Stimulated activated CD4-positive, alpha-beta T cell treated with anti-CD3 and anti-CD28 coated beads, TNF-alpha, amount 100 ng/mL, for 24 hours (primary cell): Measurements from ENCODE around the gene KLHL2.
"Not testable (repeated sequence)": the region's sequence is repeated elsewhere in the genome, so short reads cannot be mapped to it uniquely, and the experiment has no call there.

Experiments used
- DNase-seq, 3 experiments: peaks; one replicate each; pipeline ENCODE4 v3.0.0-alpha.2; 2020; ENCODE audit warnings: low read depth in 3 of 3

KLHL2 gene

GRCh38 chr4:165203541-165204461 lies 3.6 kb upstream of the KLHL2 start:
- no peak for DNase-seq

- DNase-seq = no peak
Measured at GRCh38 chr4:165204462-165204830, 2.9 kb upstream of the KLHL2 start.

- peak in 2 of 3 experiments; percentile 6 to 8 for DNase-seq
Measured at GRCh38 chr4:165207016-165207430, 338 bp upstream of the KLHL2 start.

- DNase-seq = no peak
Measured at GRCh38 chr4:165208221-165208652, 876 bp downstream of the KLHL2 start.

GRCh38 chr4:165208741-165209388 lies 1.5 kb downstream of the KLHL2 start:
- no peak for DNase-seq

GRCh38 chr4:165209796-165210195 lies 2.4 kb downstream of the KLHL2 start:
- DNase-seq = no peak

- no peak for DNase-seq
Measured at GRCh38 chr4:165210566-165210965, 3.2 kb downstream of the KLHL2 start.

GRCh38 chr4:165212647-165213046 lies 5.3 kb downstream of the KLHL2 start:
- DNase-seq = not testable (repeated sequence)

- DNase-seq = not testable (repeated sequence)
Measured at GRCh38 chr4:165213404-165213803, 6.0 kb downstream of the KLHL2 start.

- not testable (repeated sequence) for DNase-seq
Measured at GRCh38 chr4:165213991-165214709, 6.8 kb downstream of the KLHL2 start.

- DNase-seq = peak in 1 of 3 experiments; percentile 22
Measured at GRCh38 chr4:165215034-165215751, 7.8 kb downstream of the KLHL2 start.

- not testable (repeated sequence) for DNase-seq
Measured at GRCh38 chr4:165215761-165216487, 8.6 kb downstream of the KLHL2 start.

- DNase-seq = no peak
Measured at GRCh38 chr4:165217325-165217724, 10.0 kb downstream of the KLHL2 start.

GRCh38 chr4:165221306-165221705 lies 13.9 kb downstream of the KLHL2 start:
- not testable (repeated sequence) for DNase-seq

GRCh38 chr4:165221993-165222650 lies 14.8 kb downstream of the KLHL2 start:
- DNase-seq = not testable (repeated sequence)

GRCh38 chr4:165222651-165222994 lies 15.3 kb downstream of the KLHL2 start:
- DNase-seq = no peak

GRCh38 chr4:165227401-165227800 lies 20.0 kb downstream of the KLHL2 start:
- DNase-seq = not testable (repeated sequence)

- not testable (repeated sequence) for DNase-seq
Measured at GRCh38 chr4:165229490-165230200, 22.3 kb downstream of the KLHL2 start.

GRCh38 chr4:165232623-165233433 lies 25.5 kb downstream of the KLHL2 start:
- not testable (repeated sequence) for DNase-seq
